HepG2 (cell line): ENCODE data around the gene RABGAP1L. TPM values are rescaled to one million over a fixed set of nuclear protein-coding genes. Genes with fewer than 3 reads are reported as not detected.
A peak's percentile ranks its signal among the peaks of the same experiment; 100 is the strongest.

Experiments
- ATF7 ChIP-seq, 2 experiments: fragments of 450-650 bp in 1 of 2; sonication (generic) in 1 of 2; formaldehyde crosslinking in 1 of 2; IDR thresholded peaks; 2 replicates each; pipeline versions ENCODE4 v1.4.0 to v1.6.1; 2016 to 2020; ENCODE audit warnings: antibody characterized with exemption in 1 of 2, mild to moderate bottlenecking in 1 of 2, missing genetic modification reagents in 1 of 2
- CEBPG ChIP-seq: IDR thresholded peaks from 2 replicates; pipeline ENCODE4 v1.6.1; 2016
- GPN1 ChIP-seq: sonication (generic); formaldehyde crosslinking; IDR thresholded peaks from 2 replicates; pipeline ENCODE4 v1.5.1; 2020; ENCODE audit warnings: missing genetic modification reagents, borderline replicate concordance
- GTF2F1 ChIP-seq: fragments of 150-350 bp; IDR thresholded peaks from 2 replicates; pipeline ENCODE4 v1.6.1; 2014; ENCODE audit warnings: low read length
- HIVEP1 ChIP-seq: sonication (generic); formaldehyde crosslinking; IDR thresholded peaks from 2 replicates; pipeline ENCODE4 v1.4.0; 2020; ENCODE audit warnings: mild to moderate bottlenecking, missing genetic modification reagents
- HMG20B ChIP-seq: conservative IDR thresholded peaks from 2 replicates; pipeline ENCODE4 v1.6.1; 2016; ENCODE audit warnings: missing genetic modification reagents, missing compliant biosample characterization
- JUND ChIP-seq: sonication (generic); formaldehyde crosslinking; IDR thresholded peaks from 2 replicates; pipeline ENCODE4 v1.8.0; 2022; ENCODE audit warnings: mild to moderate bottlenecking, missing genetic modification reagents
- KAT2B ChIP-seq: fragments of 150-350 bp; IDR thresholded peaks from 2 replicates; pipeline ENCODE4 v1.6.1; 2014; ENCODE audit warnings: low read depth, low read length, borderline replicate concordance
- NRL ChIP-seq: sonication (generic); formaldehyde crosslinking; IDR thresholded peaks from 2 replicates; pipeline ENCODE4 v1.5.0; 2020; ENCODE audit warnings: missing genetic modification reagents, mild to moderate bottlenecking, moderate library complexity, borderline replicate concordance
- RFX1 ChIP-seq: fragments of 450-650 bp; IDR thresholded peaks from 2 replicates; pipeline ENCODE4 v1.6.1; 2017
- RFX5 ChIP-seq: IDR thresholded peaks from 2 replicates; pipeline ENCODE4 v1.6.1; 2011; ENCODE audit warnings: low read depth, low read length, improper control_type of control experiment
- TEAD2 ChIP-seq: sonication (generic); formaldehyde crosslinking; IDR thresholded peaks from 2 replicates; pipeline ENCODE4 v1.9.0; 2021; ENCODE audit warnings: missing genetic modification reagents
- TOE1 ChIP-seq: sonication (generic); formaldehyde crosslinking; IDR thresholded peaks from 2 replicates; pipeline ENCODE4 v1.4.0; 2020; ENCODE audit warnings: mild to moderate bottlenecking, missing genetic modification reagents
- ZNF34 ChIP-seq: sonication (generic); formaldehyde crosslinking; IDR thresholded peaks from 2 replicates; pipeline ENCODE4 v1.4.0; 2020; ENCODE audit warnings: mild to moderate bottlenecking, missing genetic modification reagents, borderline replicate concordance
- ZNF501 ChIP-seq: sonication (generic); formaldehyde crosslinking; IDR thresholded peaks from 2 replicates; pipeline ENCODE4 v1.5.1; 2020; ENCODE audit warnings: mild to moderate bottlenecking, moderate library complexity, missing genetic modification reagents
- ZNF577 ChIP-seq: sonication (generic); formaldehyde crosslinking; IDR thresholded peaks from 2 replicates; pipeline ENCODE4 v1.4.0; 2020; ENCODE audit warnings: mild to moderate bottlenecking, low read depth, missing genetic modification reagents, borderline replicate concordance
- ZNF670 ChIP-seq: sonication (generic); formaldehyde crosslinking; IDR thresholded peaks from 2 replicates; pipeline ENCODE4 v1.8.0; 2022; ENCODE audit warnings: mild to moderate bottlenecking, missing genetic modification reagents, borderline replicate concordance
- ZNF709 ChIP-seq: sonication (generic); formaldehyde crosslinking; IDR thresholded peaks from 2 replicates; pipeline ENCODE4 v1.5.0; 2020; ENCODE audit warnings: mild to moderate bottlenecking, missing genetic modification reagents
- ZNF746 ChIP-seq: sonication (generic); formaldehyde crosslinking; IDR thresholded peaks from 2 replicates; pipeline ENCODE4 v1.8.0; 2022; ENCODE audit warnings: mild to moderate bottlenecking, missing genetic modification reagents
- ZNF780A ChIP-seq: sonication (generic); formaldehyde crosslinking; IDR thresholded peaks from 2 replicates; pipeline ENCODE4 v1.8.0; 2022; ENCODE audit warnings: mild to moderate bottlenecking, missing genetic modification reagents, moderate library complexity
- ZNF850 ChIP-seq: sonication (generic); formaldehyde crosslinking; conservative IDR thresholded peaks from 2 replicates; pipeline ENCODE4 v1.9.0; 2021; ENCODE audit warnings: mild to moderate bottlenecking, missing genetic modification reagents
- polyA plus RNA-seq, 8 experiments: library from polyadenylated mRNA; depleted of rRNA in 3 of 8; stranded (reverse) in 7 of 8; unstranded in 1 of 8; fragments of >200 nt; fragmentation: Illumina TruSeq in 4 of 8; extraction: Trizol in 4 of 8; gene quantifications; 2 replicates each; pipeline versions ENCODE4 v1.2.1 to v1.2.3, GENCODE V29; 2011 to 2016; ENCODE audit warnings: low read depth in 4 of 8, missing spikeins in 1 of 8, mixed read lengths in 1 of 8; ENCODE audit not compliant: insufficient read depth in 1 of 8
- total RNA-seq, 5 experiments: library from RNA; depleted of rRNA; stranded (reverse); fragments of >200 nt; fragmentation: Illumina TruSeq; extraction: Trizol; gene quantifications; 2 replicates each; pipeline ENCODE4 v1.2.3, GENCODE V29; 2016; ENCODE audit warnings: low read depth in 1 of 5
- TF ChIP-seq, protein P1 (sequence below): sonication (generic); formaldehyde crosslinking; IDR thresholded peaks from 2 replicates; pipeline ENCODE4 v1.4.0; 2020; ENCODE audit warnings: missing genetic modification reagents
- TF ChIP-seq, protein P2 (sequence below): sonication (generic); formaldehyde crosslinking; IDR thresholded peaks from 2 replicates; pipeline ENCODE4 v1.4.0; 2020; ENCODE audit warnings: mild to moderate bottlenecking, missing genetic modification reagents, borderline replicate concordance
- TF ChIP-seq, protein P3 (sequence below): sonication (generic); IDR thresholded peaks from 2 replicates; pipeline ENCODE4 v1.6.1; 2016; ENCODE audit warnings: low read depth, borderline replicate concordance

Gene RABGAP1L
- total and polyA plus RNA-seq, 2 of the 13 experiments (the other 11 are each of a cell fraction or from before 2014, with no cell fraction given) = 7.9 to 22.6 TPM

DNA sequence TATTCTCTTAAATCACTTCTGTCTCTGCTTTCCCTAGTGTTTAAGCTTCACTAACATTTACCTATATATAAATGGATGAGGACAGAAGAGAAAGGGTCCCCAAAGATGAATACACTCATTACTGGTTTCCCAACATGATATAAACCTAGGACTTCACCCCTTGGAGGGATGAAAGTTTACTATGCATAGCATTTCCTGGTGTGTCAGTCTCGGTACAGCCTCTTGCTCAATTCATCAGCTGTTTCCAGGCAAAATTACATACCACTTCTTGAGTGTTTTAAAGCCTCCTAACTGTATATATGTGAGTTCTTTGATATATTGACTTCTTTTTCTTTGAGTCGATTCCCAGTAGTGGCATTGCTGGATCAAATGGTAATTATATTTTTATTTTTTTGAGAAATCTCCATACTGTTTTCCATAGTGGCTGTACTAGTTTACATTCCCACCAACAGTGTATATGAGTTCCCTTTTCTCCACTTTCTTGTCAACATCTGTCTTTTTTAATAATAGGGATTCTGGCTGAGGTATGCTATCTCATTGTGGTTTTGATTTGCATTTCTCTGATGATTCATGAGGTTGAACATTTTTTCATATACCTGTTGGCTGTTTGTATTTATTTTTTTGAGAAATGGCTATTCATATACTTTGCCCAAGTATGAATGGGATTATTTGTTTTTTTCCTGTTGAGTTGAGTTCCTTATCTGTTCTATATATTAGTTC is 581.1 kb downstream of the RABGAP1L start (continued):
- TF ChIP-seq, protein P1, sequence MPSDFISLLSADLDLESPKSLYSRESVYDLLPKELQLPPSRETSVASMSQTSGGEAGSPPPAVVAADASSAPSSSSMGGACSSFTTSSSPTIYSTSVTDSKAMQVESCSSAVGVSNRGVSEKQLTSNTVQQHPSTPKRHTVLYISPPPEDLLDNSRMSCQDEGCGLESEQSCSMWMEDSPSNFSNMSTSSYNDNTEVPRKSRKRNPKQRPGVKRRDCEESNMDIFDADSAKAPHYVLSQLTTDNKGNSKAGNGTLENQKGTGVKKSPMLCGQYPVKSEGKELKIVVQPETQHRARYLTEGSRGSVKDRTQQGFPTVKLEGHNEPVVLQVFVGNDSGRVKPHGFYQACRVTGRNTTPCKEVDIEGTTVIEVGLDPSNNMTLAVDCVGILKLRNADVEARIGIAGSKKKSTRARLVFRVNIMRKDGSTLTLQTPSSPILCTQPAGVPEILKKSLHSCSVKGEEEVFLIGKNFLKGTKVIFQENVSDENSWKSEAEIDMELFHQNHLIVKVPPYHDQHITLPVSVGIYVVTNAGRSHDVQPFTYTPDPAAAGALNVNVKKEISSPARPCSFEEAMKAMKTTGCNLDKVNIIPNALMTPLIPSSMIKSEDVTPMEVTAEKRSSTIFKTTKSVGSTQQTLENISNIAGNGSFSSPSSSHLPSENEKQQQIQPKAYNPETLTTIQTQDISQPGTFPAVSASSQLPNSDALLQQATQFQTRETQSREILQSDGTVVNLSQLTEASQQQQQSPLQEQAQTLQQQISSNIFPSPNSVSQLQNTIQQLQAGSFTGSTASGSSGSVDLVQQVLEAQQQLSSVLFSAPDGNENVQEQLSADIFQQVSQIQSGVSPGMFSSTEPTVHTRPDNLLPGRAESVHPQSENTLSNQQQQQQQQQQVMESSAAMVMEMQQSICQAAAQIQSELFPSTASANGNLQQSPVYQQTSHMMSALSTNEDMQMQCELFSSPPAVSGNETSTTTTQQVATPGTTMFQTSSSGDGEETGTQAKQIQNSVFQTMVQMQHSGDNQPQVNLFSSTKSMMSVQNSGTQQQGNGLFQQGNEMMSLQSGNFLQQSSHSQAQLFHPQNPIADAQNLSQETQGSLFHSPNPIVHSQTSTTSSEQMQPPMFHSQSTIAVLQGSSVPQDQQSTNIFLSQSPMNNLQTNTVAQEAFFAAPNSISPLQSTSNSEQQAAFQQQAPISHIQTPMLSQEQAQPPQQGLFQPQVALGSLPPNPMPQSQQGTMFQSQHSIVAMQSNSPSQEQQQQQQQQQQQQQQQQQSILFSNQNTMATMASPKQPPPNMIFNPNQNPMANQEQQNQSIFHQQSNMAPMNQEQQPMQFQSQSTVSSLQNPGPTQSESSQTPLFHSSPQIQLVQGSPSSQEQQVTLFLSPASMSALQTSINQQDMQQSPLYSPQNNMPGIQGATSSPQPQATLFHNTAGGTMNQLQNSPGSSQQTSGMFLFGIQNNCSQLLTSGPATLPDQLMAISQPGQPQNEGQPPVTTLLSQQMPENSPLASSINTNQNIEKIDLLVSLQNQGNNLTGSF (CRISPR knock-in tag) = no peak
- TF ChIP-seq ZNF501 (CRISPR knock-in tag) = no peak
- TF ChIP-seq JUND (CRISPR knock-in tag) = no peak
- no peak for TF ChIP-seq ATF7 (IDR thresholded peaks at IDR 0.05)
- TF ChIP-seq ATF7 (CRISPR knock-in tag; IDR thresholded peaks at IDR 0.05) = no peak
- peak; percentile 88 for TF ChIP-seq RFX5
- no peak for TF ChIP-seq GTF2F1
- TF ChIP-seq KAT2B = no peak
- TF ChIP-seq TEAD2 (CRISPR knock-in tag) = no peak
- TF ChIP-seq, protein P2, sequence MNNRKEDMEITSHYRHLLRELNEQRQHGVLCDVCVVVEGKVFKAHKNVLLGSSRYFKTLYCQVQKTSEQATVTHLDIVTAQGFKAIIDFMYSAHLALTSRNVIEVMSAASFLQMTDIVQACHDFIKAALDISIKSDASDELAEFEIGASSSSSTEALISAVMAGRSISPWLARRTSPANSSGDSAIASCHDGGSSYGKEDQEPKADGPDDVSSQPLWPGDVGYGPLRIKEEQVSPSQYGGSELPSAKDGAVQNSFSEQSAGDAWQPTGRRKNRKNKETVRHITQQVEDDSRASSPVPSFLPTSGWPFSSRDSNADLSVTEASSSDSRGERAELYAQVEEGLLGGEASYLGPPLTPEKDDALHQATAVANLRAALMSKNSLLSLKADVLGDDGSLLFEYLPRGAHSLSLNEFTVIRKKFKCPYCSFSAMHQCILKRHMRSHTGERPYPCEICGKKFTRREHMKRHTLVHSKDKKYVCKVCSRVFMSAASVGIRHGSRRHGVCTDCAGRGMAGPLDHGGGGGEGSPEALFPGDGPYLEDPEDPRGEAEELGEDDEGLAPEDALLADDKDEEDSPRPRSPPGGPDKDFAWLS = no peak
- no peak for TF ChIP-seq HMG20B
- no peak for TF ChIP-seq ZNF34 (CRISPR knock-in tag)
- no peak for TF ChIP-seq ZNF670
- TF ChIP-seq ZNF709 (CRISPR knock-in tag) = peak; percentile 95; the same call in 1 of the 2 replicates
- no peak for TF ChIP-seq NRL (CRISPR knock-in tag)
- TF ChIP-seq HIVEP1 (CRISPR knock-in tag) = no peak
- no peak for TF ChIP-seq ZNF577 (CRISPR knock-in tag)
- TF ChIP-seq GPN1 (CRISPR knock-in tag) = no peak
- TF ChIP-seq CEBPG = 0 out of 2 replicates have a peak, but pooled peaks have one; percentile 13
- no peak for TF ChIP-seq RFX1
- no peak for TF ChIP-seq ZNF780A
- TF ChIP-seq, protein P3, sequence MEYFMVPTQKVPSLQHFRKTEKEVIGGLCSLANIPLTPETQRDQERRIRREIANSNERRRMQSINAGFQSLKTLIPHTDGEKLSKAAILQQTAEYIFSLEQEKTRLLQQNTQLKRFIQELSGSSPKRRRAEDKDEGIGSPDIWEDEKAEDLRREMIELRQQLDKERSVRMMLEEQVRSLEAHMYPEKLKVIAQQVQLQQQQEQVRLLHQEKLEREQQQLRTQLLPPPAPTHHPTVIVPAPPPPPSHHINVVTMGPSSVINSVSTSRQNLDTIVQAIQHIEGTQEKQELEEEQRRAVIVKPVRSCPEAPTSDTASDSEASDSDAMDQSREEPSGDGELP = peak; percentile 61; the same call in 1 of the 2 replicates
- TF ChIP-seq TOE1 (CRISPR knock-in tag) = no peak
- no peak for TF ChIP-seq ZNF850 (CRISPR knock-in tag)
- TF ChIP-seq ZNF746 (CRISPR knock-in tag) = no peak
